ENCODE results near the gene TMTC4.
"Not testable (repeated sequence)": the region's sequence is repeated elsewhere in the genome, so short reads cannot be mapped to it uniquely, and the experiment has no call there.

TMTC4 gene

GRCh38 chr13:100596516-100596915 is 78.1 kb downstream of the TMTC4 start:
- Histone ChIP-seq H3K4me1 (ENCODE audit: control insufficient read depth, insufficient read depth, low read length) (no peaks in the 10 kb centered on the region), H3K9me3 (ENCODE audit: control insufficient read depth, low read length) (no peaks in the 10 kb centered on the region), H3K4me3 (ENCODE audit: low read length) (no peak overlapping the region), H3K27me3 (ENCODE audit: control insufficient read depth, insufficient read depth, low read length) (no peaks in the 10 kb centered on the region), H3K36me3 (ENCODE audit: control insufficient read depth, insufficient read depth, low read length) (no peaks in the 10 kb centered on the region), H3K9ac (ENCODE audit: low read length) (no peak overlapping the region)

GRCh38 chr13:100594731-100595130 is 79.9 kb downstream of the TMTC4 start:
- no peaks in the 10 kb centered on the region for H3K4me1 ChIP-seq (ENCODE audit: control insufficient read depth, insufficient read depth, low read length)

GRCh38 chr13:100594255-100594654 is 80.3 kb downstream of the TMTC4 start:
- Histone ChIP-seq H3K4me3 (ENCODE audit: low read length) (no peak overlapping the region), H3K27me3 (ENCODE audit: control insufficient read depth, insufficient read depth, low read length) (no peaks in the 10 kb centered on the region), H3K9me3 (ENCODE audit: control insufficient read depth, low read length) (no peaks in the 10 kb centered on the region), H3K4me1 (ENCODE audit: control insufficient read depth, insufficient read depth, low read length) (no peaks in the 10 kb centered on the region), H3K9ac (ENCODE audit: low read length) (no peak overlapping the region), H3K36me3 (ENCODE audit: control insufficient read depth, insufficient read depth, low read length) (no peaks in the 10 kb centered on the region)

More at GRCh38 chr13:100594731-100595130, 79.9 kb downstream of the TMTC4 start:
- Histone ChIP-seq H3K9me3 (ENCODE audit: control insufficient read depth, low read length) (no peaks in the 10 kb centered on the region), H3K9ac (ENCODE audit: low read length) (no peak overlapping the region), H3K27me3 (ENCODE audit: control insufficient read depth, insufficient read depth, low read length) (no peaks in the 10 kb centered on the region), H3K36me3 (ENCODE audit: control insufficient read depth, insufficient read depth, low read length) (no peaks in the 10 kb centered on the region), H3K4me3 (ENCODE audit: low read length) (no peak overlapping the region)

GRCh38 chr13:100589178-100589725 is 85.3 kb downstream of the TMTC4 start:
- Histone ChIP-seq H3K4me1 (ENCODE audit: control insufficient read depth, insufficient read depth, low read length) (peaks cover 4% of the 10 kb centered on the region), H3K4me3 (ENCODE audit: low read length) (no peak overlapping the region), H3K9ac (ENCODE audit: low read length) (no peak overlapping the region), H3K9me3 (ENCODE audit: control insufficient read depth, low read length) (no peaks in the 10 kb centered on the region), H3K36me3 (ENCODE audit: control insufficient read depth, insufficient read depth, low read length) (no peaks in the 10 kb centered on the region), H3K27me3 (ENCODE audit: control insufficient read depth, insufficient read depth, low read length) (no peaks in the 10 kb centered on the region)

GRCh38 chr13:100588331-100589177 is 86.0 kb downstream of the TMTC4 start, which contains the start of gene GGACT:
TSS of gene GGACT (minus strand) at chr13:100588789. CDS start at chr13:100532591, 56,198 bp downstream.
- H3K4me1 ChIP-seq (ENCODE audit: control insufficient read depth, insufficient read depth, low read length) = peaks cover 4% of the 10 kb centered on the region

GRCh38 chr13:100584896-100585295 is 89.7 kb downstream of the TMTC4 start:
- Histone ChIP-seq H3K36me3 (ENCODE audit: control insufficient read depth, insufficient read depth, low read length) (no peaks in the 10 kb centered on the region), H3K9ac (ENCODE audit: low read length) (no peak overlapping the region), H3K4me3 (ENCODE audit: low read length) (no peak overlapping the region), H3K4me1 (ENCODE audit: control insufficient read depth, insufficient read depth, low read length) (peaks cover 4% of the 10 kb centered on the region), H3K9me3 (ENCODE audit: control insufficient read depth, low read length) (no peaks in the 10 kb centered on the region), H3K27me3 (ENCODE audit: control insufficient read depth, insufficient read depth, low read length) (no peaks in the 10 kb centered on the region)

More at GRCh38 chr13:100588331-100589177, 86.0 kb downstream of the TMTC4 start, which contains the start of gene GGACT:
- H3K27me3 ChIP-seq (ENCODE audit: control insufficient read depth, insufficient read depth, low read length) = no peaks in the 10 kb centered on the region
- peak within 1 kb of the TSS; percentile 44 for H3K4me3 ChIP-seq (ENCODE audit: low read length)
- H3K9ac ChIP-seq (ENCODE audit: low read length) = peak within 1 kb of the TSS; percentile 82
- H3K9me3 ChIP-seq (ENCODE audit: control insufficient read depth, low read length) = no peaks in the 10 kb centered on the region
- no peaks in the 10 kb centered on the region for H3K36me3 ChIP-seq (ENCODE audit: control insufficient read depth, insufficient read depth, low read length)

GRCh38 chr13:100581504-100581903 is 93.1 kb downstream of the TMTC4 start:
- Histone ChIP-seq H3K9ac (ENCODE audit: low read length) (no peak overlapping the region), H3K9me3 (ENCODE audit: control insufficient read depth, low read length) (no peaks in the 10 kb centered on the region), H3K27me3 (ENCODE audit: control insufficient read depth, insufficient read depth, low read length) (no peaks in the 10 kb centered on the region), H3K36me3 (ENCODE audit: control insufficient read depth, insufficient read depth, low read length) (no peaks in the 10 kb centered on the region), H3K4me3 (ENCODE audit: low read length) (no peak overlapping the region), H3K4me1 (ENCODE audit: control insufficient read depth, insufficient read depth, low read length) (no peaks in the 10 kb centered on the region)

- Histone ChIP-seq H3K4me3 (ENCODE audit: low read length) (no peak overlapping the region), H3K9me3 (ENCODE audit: control insufficient read depth, low read length) (no peaks in the 10 kb centered on the region), H3K36me3 (ENCODE audit: control insufficient read depth, insufficient read depth, low read length) (no peaks in the 10 kb centered on the region), H3K27me3 (ENCODE audit: control insufficient read depth, insufficient read depth, low read length) (no peaks in the 10 kb centered on the region), H3K9ac (ENCODE audit: low read length) (no peak overlapping the region), H3K4me1 (ENCODE audit: control insufficient read depth, insufficient read depth, low read length) (no peaks in the 10 kb centered on the region)
Measured at GRCh38 chr13:100581030-100581429, 93.6 kb downstream of the TMTC4 start.

- H3K36me3 ChIP-seq (ENCODE audit: control insufficient read depth, insufficient read depth, low read length) = no peaks in the 10 kb centered on the region
- no peak overlapping the region for H3K9ac ChIP-seq (ENCODE audit: low read length)
- no peaks in the 10 kb centered on the region for H3K4me1 ChIP-seq (ENCODE audit: control insufficient read depth, insufficient read depth, low read length)
- no peak overlapping the region for H3K4me3 ChIP-seq (ENCODE audit: low read length)
- no peaks in the 10 kb centered on the region for H3K27me3 ChIP-seq (ENCODE audit: control insufficient read depth, insufficient read depth, low read length)
- H3K9me3 ChIP-seq (ENCODE audit: control insufficient read depth, low read length) = no peaks in the 10 kb centered on the region
Measured at GRCh38 chr13:100580045-100580444, 94.5 kb downstream of the TMTC4 start.

GRCh38 chr13:100577239-100577638 is 97.4 kb downstream of the TMTC4 start:
- H3K27me3 ChIP-seq (ENCODE audit: control insufficient read depth, insufficient read depth, low read length); H3K9ac ChIP-seq (ENCODE audit: low read length); H3K4me1 ChIP-seq (ENCODE audit: control insufficient read depth, insufficient read depth, low read length): not testable (repeated sequence)

GRCh38 chr13:100573121-100573520 is 101.5 kb downstream of the TMTC4 start:
- Histone ChIP-seq H3K9ac (ENCODE audit: low read length) (no peak overlapping the region), H3K9me3 (ENCODE audit: control insufficient read depth, low read length) (no peaks in the 10 kb centered on the region), H3K4me1 (ENCODE audit: control insufficient read depth, insufficient read depth, low read length) (no peaks in the 10 kb centered on the region), H3K27me3 (ENCODE audit: control insufficient read depth, insufficient read depth, low read length) (no peaks in the 10 kb centered on the region), H3K36me3 (ENCODE audit: control insufficient read depth, insufficient read depth, low read length) (no peaks in the 10 kb centered on the region), H3K4me3 (ENCODE audit: low read length) (no peak overlapping the region)

More at GRCh38 chr13:100577239-100577638, 97.4 kb downstream of the TMTC4 start:
- not testable (repeated sequence) for H3K36me3 ChIP-seq (ENCODE audit: control insufficient read depth, insufficient read depth, low read length); H3K9me3 ChIP-seq (ENCODE audit: control insufficient read depth, low read length); H3K4me3 ChIP-seq (ENCODE audit: low read length)

- H3K9me3 ChIP-seq (ENCODE audit: control insufficient read depth, low read length) = no peaks in the 10 kb centered on the region
- H3K4me3 ChIP-seq (ENCODE audit: low read length) = no peak overlapping the region
- H3K9ac ChIP-seq (ENCODE audit: low read length) = no peak overlapping the region
- no peaks in the 10 kb centered on the region for H3K27me3 ChIP-seq (ENCODE audit: control insufficient read depth, insufficient read depth, low read length)
- H3K4me1 ChIP-seq (ENCODE audit: control insufficient read depth, insufficient read depth, low read length) = no peaks in the 10 kb centered on the region
- no peaks in the 10 kb centered on the region for H3K36me3 ChIP-seq (ENCODE audit: control insufficient read depth, insufficient read depth, low read length)
Measured at GRCh38 chr13:100566543-100566942, 108.1 kb downstream of the TMTC4 start.

Measured in mucosa of stomach (tissue), 1 donor.